ENCODE data around the gene ZC3HAV1.

Gene ZC3HAV1

GRCh38 chr7:139087212-139087611, 22.3 kb downstream of the ZC3HAV1 start:
- DNase-seq (ENCODE audit: low read depth): no peak
- no peak for TF ChIP-seq CTCF (IDR thresholded peaks at IDR 0.05; ENCODE audit: low read length, missing control alignments)
- H3K4me3 ChIP-seq (replicated peaks; ENCODE audit: low read depth, low read length): no peak overlapping the region

- DNase-seq (ENCODE audit: low read depth): no peak
- H3K4me3 ChIP-seq (replicated peaks; ENCODE audit: low read depth, low read length): no peak overlapping the region
- TF ChIP-seq CTCF (IDR thresholded peaks at IDR 0.05; ENCODE audit: low read length, missing control alignments): no peak
These were observed 23.1 kb downstream of the ZC3HAV1 start for GRCh38 chr7:139086454-139086853.

GRCh38 chr7:139084709-139085108, 24.8 kb downstream of the ZC3HAV1 start:
- no peak for TF ChIP-seq CTCF (IDR thresholded peaks at IDR 0.05; ENCODE audit: low read length, missing control alignments)
- H3K4me3 ChIP-seq (replicated peaks; ENCODE audit: low read depth, low read length): no peak overlapping the region
- no peak for DNase-seq (ENCODE audit: low read depth)

- no peak overlapping the region for H3K4me3 ChIP-seq (replicated peaks; ENCODE audit: low read depth, low read length)
- DNase-seq (ENCODE audit: low read depth): no peak
- TF ChIP-seq CTCF (IDR thresholded peaks at IDR 0.05; ENCODE audit: low read length, missing control alignments): no peak
These were observed 27.9 kb downstream of the ZC3HAV1 start for GRCh38 chr7:139081584-139081983.

GRCh38 chr7:139080905-139081304, 28.6 kb downstream of the ZC3HAV1 start:
- DNase-seq (ENCODE audit: low read depth): no peak
- no peak for TF ChIP-seq CTCF (IDR thresholded peaks at IDR 0.05; ENCODE audit: low read length, missing control alignments)
- H3K4me3 ChIP-seq (replicated peaks; ENCODE audit: low read depth, low read length): no peak overlapping the region

GRCh38 chr7:139079861-139080260, 29.7 kb downstream of the ZC3HAV1 start:
- no peak for TF ChIP-seq CTCF (IDR thresholded peaks at IDR 0.05; ENCODE audit: low read length, missing control alignments)
- DNase-seq (ENCODE audit: low read depth): no peak
- H3K4me3 ChIP-seq (replicated peaks; ENCODE audit: low read depth, low read length): no peak overlapping the region

- no peak overlapping the region for H3K4me3 ChIP-seq (replicated peaks; ENCODE audit: low read depth, low read length)
- no peak for TF ChIP-seq CTCF (IDR thresholded peaks at IDR 0.05; ENCODE audit: low read length, missing control alignments)
- DNase-seq (ENCODE audit: low read depth): no peak
These were observed 30.6 kb downstream of the ZC3HAV1 start for GRCh38 chr7:139078911-139079310.
